Activated CD8-positive, alpha-beta T cell treated with anti-CD3 and anti-CD28 coated beads for 36 hours (primary cell): Measurements from ENCODE around the gene RXFP1. TPM values are rescaled to one million over a fixed set of nuclear protein-coding genes. Genes with fewer than 3 reads are reported as not detected.
"Not testable (repeated sequence)": the region's sequence is repeated elsewhere in the genome, so short reads cannot be mapped to it uniquely, and the experiment has no call there.

Experiments used
- ATAC-seq: fragments of 200-7000 bp; cut with Tn5 transposase; one replicate; pipeline ENCODE4 v1.10.0; 2021; ENCODE audit warnings: mild to moderate bottlenecking, moderate library complexity
- CTCF ChIA-PET: fragments of 350-600 bp; sonication (Branson Sonifier 250); formaldehyde crosslinking; loops from one replicate; lab custom pipeline; 2021; ENCODE audit warnings: antibody characterized with exemption; lab: Charles Lee
- POLR2A ChIA-PET: fragments of 350-600 bp; sonication (Branson Sonifier 250); formaldehyde crosslinking; loops from one replicate; lab custom pipeline; 2021; ENCODE audit warnings: antibody characterized with exemption; lab: Charles Lee
- DNase-seq: peaks from one replicate; pipeline ENCODE4 v3.0.0-alpha.2; 2020
- H3K27ac Mint-ChIP-seq: one replicate; pipeline ENCODE4 v1.8.0; 2021; ENCODE audit warnings: mild to moderate bottlenecking, mixed read lengths
- H3K27me3 Mint-ChIP-seq: one replicate; pipeline ENCODE4 v1.8.0; 2021; ENCODE audit warnings: mixed read lengths
- H3K36me3 Mint-ChIP-seq: one replicate; pipeline ENCODE4 v1.8.0; 2021; ENCODE audit warnings: low read depth, mixed read lengths
- H3K4me1 Mint-ChIP-seq: one replicate; pipeline ENCODE4 v1.8.0; 2021; ENCODE audit warnings: low read depth, mixed read lengths
- H3K4me3 Mint-ChIP-seq: one replicate; pipeline ENCODE4 v1.8.0; 2021; ENCODE audit warnings: mild to moderate bottlenecking, moderate library complexity, mixed read lengths
- H3K9me3 Mint-ChIP-seq: one replicate; pipeline ENCODE4 v1.8.0; 2021; ENCODE audit warnings: mixed read lengths
- intact Hi-C: fragments of 100-400 bp; cut with micrococcal nuclease; formaldehyde crosslinking; loops from one replicate; pipeline ENCODE4 v1.10.0; 2022
- total RNA-seq, 2 experiments: library from RNA; stranded (reverse); gene quantifications; one replicate each; pipeline ENCODE4 v1.2.3, GENCODE V29; 2021
- TF ChIP-seq, protein P1 (sequence below): fragments of 200-600 bp; IDR thresholded peaks from one replicate; pipeline ENCODE4 v1.8.0; 2022; ENCODE audit warnings: antibody characterized with exemption, mild to moderate bottlenecking

The RXFP1 gene
- total RNA-seq, 2 experiments from 2014 or later = not detected

DNA sequence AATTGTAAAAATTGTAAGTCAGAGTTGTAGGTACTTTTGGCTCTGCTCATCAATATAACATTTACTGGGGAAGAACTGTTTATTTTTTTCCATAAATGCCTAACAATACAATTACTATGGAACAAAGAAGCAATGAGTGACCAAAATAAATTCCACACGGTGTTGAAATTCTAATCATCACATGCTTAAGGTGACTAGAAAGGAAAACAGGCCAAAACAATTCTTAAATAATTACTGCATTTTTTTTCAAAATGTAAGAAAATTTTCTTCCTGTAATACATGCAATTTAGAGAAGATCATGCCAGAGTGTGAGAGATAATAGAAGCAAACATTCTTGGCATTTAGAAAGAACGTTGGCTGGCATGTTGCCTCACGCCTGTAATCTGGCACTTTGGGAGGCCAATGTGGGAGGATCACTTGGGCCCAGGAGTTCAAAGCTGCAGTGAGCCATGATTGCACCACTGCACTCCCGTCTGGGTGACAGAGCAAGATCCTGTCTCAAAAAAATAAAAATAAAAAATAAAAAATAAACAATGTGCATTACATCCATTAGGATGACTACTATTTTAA lies 127.5 kb downstream of the RXFP1 start:
- no peak overlapping the region for H3K4me3 Mint-ChIP-seq
- ATAC-seq = no peak
- TF ChIP-seq, protein P1, sequence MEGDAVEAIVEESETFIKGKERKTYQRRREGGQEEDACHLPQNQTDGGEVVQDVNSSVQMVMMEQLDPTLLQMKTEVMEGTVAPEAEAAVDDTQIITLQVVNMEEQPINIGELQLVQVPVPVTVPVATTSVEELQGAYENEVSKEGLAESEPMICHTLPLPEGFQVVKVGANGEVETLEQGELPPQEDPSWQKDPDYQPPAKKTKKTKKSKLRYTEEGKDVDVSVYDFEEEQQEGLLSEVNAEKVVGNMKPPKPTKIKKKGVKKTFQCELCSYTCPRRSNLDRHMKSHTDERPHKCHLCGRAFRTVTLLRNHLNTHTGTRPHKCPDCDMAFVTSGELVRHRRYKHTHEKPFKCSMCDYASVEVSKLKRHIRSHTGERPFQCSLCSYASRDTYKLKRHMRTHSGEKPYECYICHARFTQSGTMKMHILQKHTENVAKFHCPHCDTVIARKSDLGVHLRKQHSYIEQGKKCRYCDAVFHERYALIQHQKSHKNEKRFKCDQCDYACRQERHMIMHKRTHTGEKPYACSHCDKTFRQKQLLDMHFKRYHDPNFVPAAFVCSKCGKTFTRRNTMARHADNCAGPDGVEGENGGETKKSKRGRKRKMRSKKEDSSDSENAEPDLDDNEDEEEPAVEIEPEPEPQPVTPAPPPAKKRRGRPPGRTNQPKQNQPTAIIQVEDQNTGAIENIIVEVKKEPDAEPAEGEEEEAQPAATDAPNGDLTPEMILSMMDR = no peak
- H3K27me3 Mint-ChIP-seq = peaks cover 5% of the 10 kb centered on the region
- intact Hi-C loops = no loop called here
- no peaks in the 10 kb centered on the region for H3K36me3 Mint-ChIP-seq
- DNase-seq = no peak
- peaks cover 6% of the 10 kb centered on the region for H3K4me1 Mint-ChIP-seq
- CTCF ChIA-PET = no interaction called here
- POLR2A ChIA-PET = no interaction called here
- H3K9me3 Mint-ChIP-seq = no peaks in the 10 kb centered on the region
- H3K27ac Mint-ChIP-seq = no peak overlapping the region

DNA sequence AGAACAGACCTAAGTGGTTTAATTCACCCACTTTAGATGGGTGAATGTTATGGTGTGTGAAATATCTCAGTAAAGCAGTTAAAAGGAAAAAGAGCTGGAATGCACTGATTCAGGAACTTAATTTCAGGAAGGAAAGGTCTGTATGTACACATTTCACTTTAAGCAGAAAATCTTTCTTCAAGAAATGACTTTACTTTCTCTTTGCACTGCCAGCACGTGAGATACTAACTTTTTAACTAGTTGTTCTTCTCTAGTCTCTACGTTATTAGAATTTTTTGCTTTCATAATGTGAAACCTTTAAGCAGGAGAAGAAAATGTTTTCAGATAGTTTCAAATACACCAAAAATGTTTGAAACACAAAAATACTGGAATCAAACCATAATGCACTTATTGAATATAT lies 131.2 kb downstream of the RXFP1 start:
- no peak for DNase-seq
- H3K27me3 Mint-ChIP-seq = no peaks in the 10 kb centered on the region
- ChIA-PET POLR2A (no interaction called here), CTCF (no interaction called here)
- H3K4me3 Mint-ChIP-seq = no peak overlapping the region
- peaks cover 6% of the 10 kb centered on the region for H3K4me1 Mint-ChIP-seq
- no peaks in the 10 kb centered on the region for H3K9me3 Mint-ChIP-seq
- ATAC-seq = no peak
- intact Hi-C loops = no loop called here
- H3K36me3 Mint-ChIP-seq = no peaks in the 10 kb centered on the region
- H3K27ac Mint-ChIP-seq = no peak overlapping the region
- TF ChIP-seq, protein P1 = no peak

DNA sequence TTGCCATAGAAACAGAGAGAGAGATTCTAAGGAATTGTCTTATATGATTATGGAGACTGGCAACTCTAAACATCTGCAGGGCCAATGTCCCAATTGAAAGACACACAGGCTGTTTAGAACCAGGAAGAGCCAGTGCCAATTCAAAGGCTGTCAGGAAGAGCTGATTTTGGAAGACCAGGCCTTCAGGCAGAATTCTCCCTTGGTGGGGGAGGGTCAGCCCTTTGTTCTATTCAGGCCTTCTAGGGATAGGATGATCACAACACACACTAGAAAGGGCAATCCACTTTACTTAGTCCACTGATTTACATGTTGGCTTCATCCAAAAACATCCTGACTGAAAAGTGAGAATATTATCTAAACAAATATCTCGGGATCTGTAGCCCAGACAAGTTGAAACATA lies 134.8 kb downstream of the RXFP1 start:
- ChIA-PET POLR2A (interaction anchor here (1.2 kb wide), 1 partner anchor 10 kb away, joined by 3 read pairs; no protein-coding TSS in a partner anchor), CTCF (interaction anchor here (0.8 kb wide), 1 partner anchor 19 kb away, joined by 3 read pairs; no protein-coding TSS in a partner anchor)
- TF ChIP-seq, protein P1 = no peak
- Mint-ChIP-seq H3K36me3 (no peaks in the 10 kb centered on the region), H3K27me3 (peaks cover 4% of the 10 kb centered on the region), H3K9me3 (no peaks in the 10 kb centered on the region), H3K27ac (no peak overlapping the region), H3K4me1 (peaks cover 6% of the 10 kb centered on the region), H3K4me3 (no peak overlapping the region)
- intact Hi-C loops = no loop called here
- no peak for ATAC-seq
- no peak for DNase-seq

DNA sequence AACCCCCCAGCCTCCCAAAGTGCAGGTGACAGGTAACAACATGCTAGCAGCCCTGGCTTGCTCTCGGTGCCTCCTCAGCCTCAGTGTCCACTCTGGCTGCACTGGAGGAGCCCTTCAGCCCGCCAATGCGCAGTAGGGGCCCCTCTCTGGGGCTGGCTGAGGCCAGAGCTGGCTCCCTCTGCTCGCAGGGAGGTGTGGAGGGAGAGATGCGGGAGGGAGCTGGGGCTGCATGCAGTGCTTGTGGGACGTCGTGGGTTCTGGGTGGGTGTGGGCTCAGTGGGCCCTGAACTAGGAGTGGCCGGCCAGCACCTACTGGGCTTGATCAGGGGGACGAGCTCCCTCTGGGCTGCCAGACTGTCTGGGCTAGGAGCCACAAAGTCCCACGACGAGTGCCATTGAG lies 135.6 kb downstream of the RXFP1 start:
- ATAC-seq (no peak), DNase-seq (no peak)
- H3K9me3 Mint-ChIP-seq = no peaks in the 10 kb centered on the region
- TF ChIP-seq, protein P1 = no peak
- peaks cover 4% of the 10 kb centered on the region for H3K27me3 Mint-ChIP-seq
- H3K4me1 Mint-ChIP-seq = peaks cover 5% of the 10 kb centered on the region
- no peaks in the 10 kb centered on the region for H3K36me3 Mint-ChIP-seq
- intact Hi-C loops = no loop called here
- CTCF ChIA-PET = no interaction called here
- H3K4me3 Mint-ChIP-seq = no peak overlapping the region
- no peak overlapping the region for H3K27ac Mint-ChIP-seq
- POLR2A ChIA-PET = no interaction called here

DNA sequence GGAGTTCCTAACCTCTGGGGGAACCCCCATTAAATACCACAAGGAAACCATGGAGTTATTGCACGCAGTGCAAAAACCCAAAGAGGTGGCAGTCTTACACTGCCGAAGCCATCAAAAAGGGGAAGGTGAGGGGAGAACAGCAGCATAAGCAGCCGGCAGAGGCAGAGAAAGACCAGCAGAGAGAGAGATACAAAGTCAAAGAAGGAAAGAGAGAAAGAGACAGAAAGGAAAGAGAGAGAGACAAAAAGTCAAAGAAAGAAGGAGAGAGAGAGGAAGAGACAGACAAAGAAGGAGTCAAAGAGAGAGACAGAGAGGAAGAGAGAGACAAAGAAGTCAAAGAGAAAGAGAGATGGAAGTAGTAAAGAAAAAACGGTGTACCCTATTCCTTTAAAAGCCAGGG lies 141.6 kb downstream of the RXFP1 start:
- CTCF ChIA-PET, H3K4me1 Mint-ChIP-seq, H3K4me3 Mint-ChIP-seq, H3K9me3 Mint-ChIP-seq, H3K36me3 Mint-ChIP-seq, H3K27me3 Mint-ChIP-seq, POLR2A ChIA-PET, H3K27ac Mint-ChIP-seq, intact Hi-C loops, DNase-seq, ATAC-seq: not testable (repeated sequence)

DNA sequence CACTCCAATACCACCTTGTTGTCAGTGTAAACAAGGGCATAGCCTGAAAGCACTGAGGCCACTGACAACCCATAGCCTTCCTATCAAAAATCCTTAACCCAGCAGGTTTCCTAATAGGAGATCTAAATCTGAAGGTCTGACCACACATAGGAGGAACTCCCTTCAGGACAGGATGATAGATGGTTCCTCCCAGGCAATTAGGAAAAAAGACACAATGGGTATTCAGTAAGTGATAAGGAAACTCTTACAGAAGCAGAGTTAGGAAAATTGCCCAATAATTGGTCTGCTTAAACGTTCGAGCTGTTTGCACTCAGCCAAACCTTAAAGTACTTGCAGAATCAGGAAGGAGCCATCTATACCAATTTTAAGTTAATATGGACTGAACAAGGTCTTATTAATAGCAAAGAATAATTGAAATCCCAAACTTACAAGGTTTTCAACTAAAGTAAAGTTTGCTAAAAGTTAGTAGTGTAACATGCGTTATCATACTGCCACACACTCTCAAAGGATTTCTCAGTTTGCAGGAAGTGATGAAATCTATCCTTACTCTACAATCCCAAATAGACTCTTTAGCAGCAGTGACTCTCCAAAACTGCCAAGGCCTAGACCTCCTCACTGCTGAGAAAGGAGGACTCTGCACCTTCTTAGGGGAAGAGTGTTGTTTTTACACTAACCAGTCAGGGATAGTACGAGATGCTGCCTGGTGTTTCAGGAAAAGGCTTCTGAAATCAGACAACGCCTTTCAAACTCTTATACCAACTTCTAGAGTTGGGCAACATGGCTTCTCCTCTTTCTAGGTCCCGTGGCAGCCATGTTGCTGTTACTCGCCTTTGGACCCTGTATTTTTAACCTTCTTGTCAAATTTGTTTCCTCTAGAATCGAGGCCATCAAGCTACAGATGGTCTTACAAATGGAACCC lies 142.3 kb downstream of the RXFP1 start:
- H3K9me3 Mint-ChIP-seq, H3K4me1 Mint-ChIP-seq, POLR2A ChIA-PET, ATAC-seq, intact Hi-C loops, DNase-seq, CTCF ChIA-PET, H3K27me3 Mint-ChIP-seq, H3K4me3 Mint-ChIP-seq, H3K27ac Mint-ChIP-seq: not testable (repeated sequence)
- peaks cover 12% of the 10 kb centered on the region for H3K36me3 Mint-ChIP-seq
